PFSK-1 (cell line): ENCODE results near the gene PSMD2.

Source experiments
- FOXP2 ChIP-seq: optimal IDR thresholded peaks from 2 replicates; pipeline ENCODE3; 2011; ENCODE audit warnings: borderline replicate concordance, control low read depth, inconsistent platforms; ENCODE audit not compliant: insufficient read depth; ENCODE audit errors: extremely low read length, extremely low read depth
- POLR2AphosphoS5 ChIP-seq: IDR thresholded peaks from 2 replicates; pipeline ENCODE4 v1.6.1; 2012; ENCODE audit warnings: low read depth, mild to moderate bottlenecking, control low read depth, low read length, moderate library complexity
- SIN3A ChIP-seq: IDR thresholded peaks from 2 replicates; pipeline ENCODE4 v1.6.1; 2012; ENCODE audit warnings: mild to moderate bottlenecking, low read length, moderate library complexity, borderline replicate concordance; ENCODE audit not compliant: insufficient read depth
- TAF1 ChIP-seq: IDR thresholded peaks from 2 replicates; pipeline ENCODE4 v1.6.1; 2012; ENCODE audit warnings: low read length, control low read depth, borderline replicate concordance; ENCODE audit not compliant: insufficient read depth
- TF ChIP-seq, protein P1 (sequence below), 2 experiments: IDR thresholded peaks; 2 replicates each; pipeline versions ENCODE4 v1.6.1 to v1.8.0; 2011 to 2012; ENCODE audit warnings: low read depth in 2 of 2, low read length in 2 of 2, control low read depth in 1 of 2, inconsistent platforms in 1 of 2, mild to moderate bottlenecking in 1 of 2, moderate library complexity in 1 of 2; ENCODE audit not compliant: insufficient read depth in 1 of 2

Gene PSMD2

DNA sequence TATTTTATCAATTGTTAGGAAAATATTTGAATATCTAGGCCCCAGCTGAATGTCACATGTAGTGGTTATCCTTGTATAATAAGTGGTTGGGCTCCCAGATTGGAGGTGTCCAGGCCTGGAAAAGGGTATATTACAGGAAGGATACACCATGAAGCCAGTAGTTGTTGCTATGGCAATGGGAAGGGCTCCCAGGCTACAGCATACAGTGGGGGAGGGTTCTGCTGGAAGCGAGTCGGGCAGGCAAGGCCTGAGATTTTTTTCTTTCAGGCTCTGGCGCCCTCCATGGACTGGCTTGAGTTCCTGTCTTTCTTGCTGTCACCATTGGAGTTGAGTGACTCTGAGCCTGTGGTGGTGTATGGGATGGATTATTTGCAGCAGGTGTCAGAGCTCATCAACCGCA, 14.3 kb upstream of the PSMD2 start:
- TF ChIP-seq, protein P1, sequence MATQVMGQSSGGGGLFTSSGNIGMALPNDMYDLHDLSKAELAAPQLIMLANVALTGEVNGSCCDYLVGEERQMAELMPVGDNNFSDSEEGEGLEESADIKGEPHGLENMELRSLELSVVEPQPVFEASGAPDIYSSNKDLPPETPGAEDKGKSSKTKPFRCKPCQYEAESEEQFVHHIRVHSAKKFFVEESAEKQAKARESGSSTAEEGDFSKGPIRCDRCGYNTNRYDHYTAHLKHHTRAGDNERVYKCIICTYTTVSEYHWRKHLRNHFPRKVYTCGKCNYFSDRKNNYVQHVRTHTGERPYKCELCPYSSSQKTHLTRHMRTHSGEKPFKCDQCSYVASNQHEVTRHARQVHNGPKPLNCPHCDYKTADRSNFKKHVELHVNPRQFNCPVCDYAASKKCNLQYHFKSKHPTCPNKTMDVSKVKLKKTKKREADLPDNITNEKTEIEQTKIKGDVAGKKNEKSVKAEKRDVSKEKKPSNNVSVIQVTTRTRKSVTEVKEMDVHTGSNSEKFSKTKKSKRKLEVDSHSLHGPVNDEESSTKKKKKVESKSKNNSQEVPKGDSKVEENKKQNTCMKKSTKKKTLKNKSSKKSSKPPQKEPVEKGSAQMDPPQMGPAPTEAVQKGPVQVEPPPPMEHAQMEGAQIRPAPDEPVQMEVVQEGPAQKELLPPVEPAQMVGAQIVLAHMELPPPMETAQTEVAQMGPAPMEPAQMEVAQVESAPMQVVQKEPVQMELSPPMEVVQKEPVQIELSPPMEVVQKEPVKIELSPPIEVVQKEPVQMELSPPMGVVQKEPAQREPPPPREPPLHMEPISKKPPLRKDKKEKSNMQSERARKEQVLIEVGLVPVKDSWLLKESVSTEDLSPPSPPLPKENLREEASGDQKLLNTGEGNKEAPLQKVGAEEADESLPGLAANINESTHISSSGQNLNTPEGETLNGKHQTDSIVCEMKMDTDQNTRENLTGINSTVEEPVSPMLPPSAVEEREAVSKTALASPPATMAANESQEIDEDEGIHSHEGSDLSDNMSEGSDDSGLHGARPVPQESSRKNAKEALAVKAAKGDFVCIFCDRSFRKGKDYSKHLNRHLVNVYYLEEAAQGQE (IDR thresholded peaks at IDR 0.05; ENCODE audit: insufficient read depth in 1 of 2, low read depth in 2 of 2, low read length in 2 of 2): no peak
- TF ChIP-seq FOXP2 (no peak), TAF1 (no peak), POLR2AphosphoS5 (no peak), SIN3A (no peak)

DNA sequence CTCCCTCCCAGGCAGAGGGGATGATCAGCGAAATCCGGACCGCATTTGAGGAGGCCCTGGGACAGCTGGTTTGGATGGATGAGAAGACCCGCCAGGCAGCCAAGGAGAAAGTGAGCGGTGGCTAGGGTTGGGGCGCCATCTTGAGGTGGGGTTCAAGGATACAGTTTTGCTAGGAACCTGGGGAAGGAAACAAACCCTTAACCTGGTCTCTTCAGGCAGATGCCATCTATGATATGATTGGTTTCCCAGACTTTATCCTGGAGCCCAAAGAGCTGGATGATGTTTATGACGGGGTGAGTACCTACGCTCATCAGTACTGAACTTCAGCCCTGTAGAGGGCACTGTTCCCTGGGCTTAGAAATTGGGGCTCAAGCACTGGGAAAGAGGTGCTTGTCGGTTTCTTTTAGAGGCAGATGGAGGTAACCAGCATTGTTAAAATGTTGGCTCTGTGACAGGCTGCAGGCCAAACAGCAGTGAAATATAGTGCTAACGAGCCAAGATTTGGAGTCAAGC, 9.6 kb upstream of the PSMD2 start:
- TF ChIP-seq FOXP2: no peak

DNA sequence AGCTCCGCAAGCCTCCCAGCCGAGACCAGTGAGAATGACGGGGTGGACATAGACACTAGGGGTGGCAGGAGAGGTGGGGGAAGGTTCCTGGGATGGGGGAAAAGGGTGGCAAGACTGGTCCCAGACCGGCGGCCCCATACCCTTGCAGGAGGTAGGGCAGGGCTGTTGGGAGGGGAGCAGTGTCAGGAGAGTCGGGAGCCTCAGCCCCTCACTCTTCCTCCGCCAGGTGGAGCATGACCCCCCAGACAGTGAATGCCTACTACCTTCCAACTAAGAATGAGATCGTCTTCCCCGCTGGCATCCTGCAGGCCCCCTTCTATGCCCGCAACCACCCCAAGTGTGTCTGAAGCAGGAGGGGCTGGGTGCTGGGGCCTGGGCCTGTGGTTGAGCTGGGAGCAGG, 8.7 kb upstream of the PSMD2 start:
- TF ChIP-seq, protein P1 (IDR thresholded peaks at IDR 0.05; ENCODE audit: insufficient read depth in 1 of 2, low read depth in 2 of 2, low read length in 2 of 2): no peak
- TF ChIP-seq SIN3A: no peak
- TF ChIP-seq TAF1: no peak
- TF ChIP-seq FOXP2: no peak
- TF ChIP-seq POLR2AphosphoS5: no peak

DNA sequence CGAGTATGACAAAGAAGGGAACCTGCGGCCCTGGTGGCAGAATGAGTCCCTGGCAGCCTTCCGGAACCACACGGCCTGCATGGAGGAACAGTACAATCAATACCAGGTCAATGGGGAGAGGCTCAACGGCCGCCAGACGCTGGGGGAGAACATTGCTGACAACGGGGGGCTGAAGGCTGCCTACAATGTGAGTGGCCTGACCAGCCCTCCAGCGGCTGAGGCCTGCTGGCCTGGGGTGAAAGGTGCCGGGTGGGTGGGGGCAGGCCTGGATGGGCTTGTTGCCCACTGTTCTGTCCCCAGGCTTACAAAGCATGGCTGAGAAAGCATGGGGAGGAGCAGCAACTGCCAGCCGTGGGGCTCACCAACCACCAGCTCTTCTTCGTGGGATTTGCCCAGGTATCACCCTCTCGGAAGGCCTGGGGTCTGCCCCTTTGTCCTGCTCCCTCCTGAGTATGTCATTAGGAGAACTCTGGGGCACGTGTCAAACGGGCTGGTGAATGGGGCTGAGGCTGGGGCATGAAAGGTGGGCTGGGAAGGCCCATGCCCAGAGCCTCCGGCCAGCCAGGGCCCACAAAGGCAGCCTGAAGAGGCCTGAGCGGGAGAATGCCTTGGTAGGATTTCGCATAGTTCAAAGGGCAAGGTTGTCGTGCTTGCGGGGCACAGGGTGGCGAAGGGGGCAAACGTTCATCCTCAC, 7.8 kb upstream of the PSMD2 start:
- no peak for TF ChIP-seq TAF1
- TF ChIP-seq, protein P1 (IDR thresholded peaks at IDR 0.05; ENCODE audit: insufficient read depth in 1 of 2, low read depth in 2 of 2, low read length in 2 of 2): no peak
- TF ChIP-seq SIN3A: no peak
- no peak for TF ChIP-seq POLR2AphosphoS5
- TF ChIP-seq FOXP2: no peak

DNA sequence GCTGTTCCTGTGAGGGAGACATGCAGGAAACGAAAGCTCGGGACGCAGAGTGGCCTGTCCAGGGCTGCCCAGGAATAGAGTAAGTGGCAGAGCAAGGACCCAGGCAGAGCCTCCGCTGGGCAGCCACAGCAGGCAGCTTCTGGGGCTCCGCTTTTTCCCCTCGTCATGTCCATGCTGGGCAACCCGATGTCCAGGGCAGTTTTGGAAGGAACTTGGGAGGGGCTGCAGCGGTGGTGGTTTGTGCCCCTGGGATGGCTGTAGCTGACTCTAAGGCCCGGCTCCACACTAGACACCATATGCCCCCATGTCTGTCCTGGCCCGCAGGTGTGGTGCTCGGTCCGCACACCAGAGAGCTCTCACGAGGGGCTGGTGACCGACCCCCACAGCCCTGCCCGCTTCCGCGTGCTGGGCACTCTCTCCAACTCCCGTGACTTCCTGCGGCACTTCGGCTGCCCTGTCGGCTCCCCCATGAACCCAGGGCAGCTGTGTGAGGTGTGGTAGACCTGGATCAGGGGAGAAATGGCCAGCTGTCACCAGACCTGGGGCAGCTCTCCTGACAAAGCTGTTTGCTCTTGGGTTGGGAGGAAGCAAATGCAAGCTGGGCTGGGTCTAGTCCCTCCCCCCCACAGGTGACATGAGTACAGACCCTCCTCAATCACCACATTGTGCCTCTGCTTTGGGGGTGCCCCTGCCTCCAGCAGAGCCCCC, 7.1 kb upstream of the PSMD2 start:
- no peak for TF ChIP-seq POLR2AphosphoS5
- TF ChIP-seq SIN3A: no peak
- no peak for TF ChIP-seq FOXP2
- no peak for TF ChIP-seq TAF1
- TF ChIP-seq, protein P1 (IDR thresholded peaks at IDR 0.05; ENCODE audit: insufficient read depth in 1 of 2, low read depth in 2 of 2, low read length in 2 of 2): no peak
